HCT116 (cell line): ENCODE measurements around the gene RAB5IF.

Experiments
- EZH2phosphoT487 ChIP-seq: fragments of 200-600 bp; IDR thresholded peaks from 2 replicates; pipeline ENCODE4 v1.6.1; 2018; ENCODE audit warnings: antibody characterized with exemption, borderline replicate concordance
- POLR2A ChIP-seq: IDR thresholded peaks from 2 replicates; pipeline ENCODE4 v1.7.0; 2011; ENCODE audit warnings: borderline replicate concordance; ENCODE audit not compliant: insufficient read depth, insufficient read length; ENCODE audit errors: extremely low read depth
- SRF ChIP-seq: IDR thresholded peaks from 2 replicates; pipeline ENCODE4 v1.6.1; 2012; ENCODE audit warnings: low read depth
- TF ChIP-seq, protein P1 (sequence below), 3 experiments: fragments of 200-600 bp in 1 of 3; sonication (generic) in 1 of 3; IDR thresholded peaks in 2 of 3; conservative IDR thresholded peaks in 1 of 3; 2 replicates each; pipeline ENCODE4 v1.5.1; 2012 to 2017; ENCODE audit warnings: low read depth in 2 of 3, low read length in 2 of 3, antibody characterized with exemption in 1 of 3, borderline replicate concordance in 1 of 3, control low read depth in 1 of 3, mild to moderate bottlenecking in 1 of 3, mixed read lengths in 1 of 3, mixed run types in 1 of 3, moderate library complexity in 1 of 3; ENCODE audit not compliant: insufficient read depth in 1 of 3

GRCh38 chr20:36569847-36570429 lies 35.6 kb upstream of the RAB5IF start:
- TF ChIP-seq, protein P1, sequence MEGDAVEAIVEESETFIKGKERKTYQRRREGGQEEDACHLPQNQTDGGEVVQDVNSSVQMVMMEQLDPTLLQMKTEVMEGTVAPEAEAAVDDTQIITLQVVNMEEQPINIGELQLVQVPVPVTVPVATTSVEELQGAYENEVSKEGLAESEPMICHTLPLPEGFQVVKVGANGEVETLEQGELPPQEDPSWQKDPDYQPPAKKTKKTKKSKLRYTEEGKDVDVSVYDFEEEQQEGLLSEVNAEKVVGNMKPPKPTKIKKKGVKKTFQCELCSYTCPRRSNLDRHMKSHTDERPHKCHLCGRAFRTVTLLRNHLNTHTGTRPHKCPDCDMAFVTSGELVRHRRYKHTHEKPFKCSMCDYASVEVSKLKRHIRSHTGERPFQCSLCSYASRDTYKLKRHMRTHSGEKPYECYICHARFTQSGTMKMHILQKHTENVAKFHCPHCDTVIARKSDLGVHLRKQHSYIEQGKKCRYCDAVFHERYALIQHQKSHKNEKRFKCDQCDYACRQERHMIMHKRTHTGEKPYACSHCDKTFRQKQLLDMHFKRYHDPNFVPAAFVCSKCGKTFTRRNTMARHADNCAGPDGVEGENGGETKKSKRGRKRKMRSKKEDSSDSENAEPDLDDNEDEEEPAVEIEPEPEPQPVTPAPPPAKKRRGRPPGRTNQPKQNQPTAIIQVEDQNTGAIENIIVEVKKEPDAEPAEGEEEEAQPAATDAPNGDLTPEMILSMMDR (IDR thresholded peaks at IDR 0.05 in 2 of 3, conservative IDR thresholded peaks at IDR 0.05 in 1 of 3; ENCODE audit: borderline replicate concordance in 1 of 3, insufficient read depth in 1 of 3, low read depth in 2 of 3, low read length in 2 of 3), result no peak
- TF ChIP-seq SRF (no peak), POLR2A (no peak), EZH2phosphoT487 (no peak)
